ENCODE measurements around the gene SIK2.

Gene SIK2

GRCh38 chr11:111601979-111602864 is at the start of gene SIK2:
SIK2 (plus strand) TSS chr11:111602449; CDS start chr11:111602564, 115 bp downstream.
- peak; percentile 75 to 80 for DNase-seq

GRCh38 chr11:111554532-111554931 is 47.7 kb upstream of the SIK2 start:
- DNase-seq = no peak

- DNase-seq = no peak
Measured at GRCh38 chr11:111555255-111555654, 47.0 kb upstream of the SIK2 start.

- DNase-seq = no peak
Measured at GRCh38 chr11:111557425-111558111, 44.7 kb upstream of the SIK2 start.

GRCh38 chr11:111559800-111560464 is 42.3 kb upstream of the SIK2 start:
- DNase-seq = no peak

- no peak for DNase-seq
Measured at GRCh38 chr11:111560800-111561199, 41.4 kb upstream of the SIK2 start.

- DNase-seq = no peak
Measured at GRCh38 chr11:111561306-111561705, 40.9 kb upstream of the SIK2 start.

- DNase-seq = no peak
Measured at GRCh38 chr11:111561791-111562325, 40.4 kb upstream of the SIK2 start.

GRCh38 chr11:111562692-111563389 is 39.4 kb upstream of the SIK2 start:
- no peak for DNase-seq

- DNase-seq = peak in 1 of 2 experiments; percentile 3
Measured at GRCh38 chr11:111565114-111565720, 37.0 kb upstream of the SIK2 start.

- DNase-seq = no peak
Measured at GRCh38 chr11:111566324-111566723, 35.9 kb upstream of the SIK2 start.

- DNase-seq = no peak
Measured at GRCh38 chr11:111569476-111569875, 32.8 kb upstream of the SIK2 start.

GRCh38 chr11:111570796-111571195 is 31.5 kb upstream of the SIK2 start:
- DNase-seq = no peak

GRCh38 chr11:111571829-111572501 is 30.3 kb upstream of the SIK2 start:
- no peak for DNase-seq

- no peak for DNase-seq
Measured at GRCh38 chr11:111572581-111572980, 29.7 kb upstream of the SIK2 start.

GRCh38 chr11:111573821-111574249 is 28.4 kb upstream of the SIK2 start:
- no peak for DNase-seq

GRCh38 chr11:111574373-111575225 is 27.6 kb upstream of the SIK2 start:
- no peak for DNase-seq

GRCh38 chr11:111575740-111576139 is 26.5 kb upstream of the SIK2 start:
- DNase-seq = no peak

GRCh38 chr11:111577821-111578220 is 24.4 kb upstream of the SIK2 start:
- DNase-seq = no peak

GRCh38 chr11:111581341-111581740 is 20.9 kb upstream of the SIK2 start:
- DNase-seq = no peak

GRCh38 chr11:111582163-111582562 is 20.1 kb upstream of the SIK2 start:
- no peak for DNase-seq

All from cerebellar nuclear complex (tissue), 1 donor.